ENCODE data around the gene KCNJ5. TPM values are rescaled to one million over a fixed set of nuclear protein-coding genes. Genes with fewer than 3 reads are reported as not detected.
A peak's percentile ranks its signal among the peaks of the same experiment; 100 is the strongest.

KCNJ5 gene
- total RNA-seq, 1 experiment from 2014 or later, result 0.11 TPM

GRCh38 chr11:128886406-128887124 is 4.6 kb upstream of the KCNJ5 start:
- no peaks in the 10 kb centered on the region for H3K9me3 Mint-ChIP-seq
- H3K27ac Mint-ChIP-seq, result no peak overlapping the region
- H3K4me1 Mint-ChIP-seq, result peaks cover 17 to 26% of the 10 kb centered on the region in 2 experiments

More at GRCh38 chr11:128886406-128887124, 4.6 kb upstream of the KCNJ5 start:
- DNase-seq, result no peak
- Histone ChIP-seq H3K27me3 (ENCODE audit: insufficient read depth, low read length) (peaks cover 32% of the 10 kb centered on the region), H3K4ac (ENCODE audit: low read depth, low read length) (no peak overlapping the region), H3K79me1 (ENCODE audit: insufficient read depth, low read depth, low read length, poor library complexity, severe bottlenecking) (no peaks in the 10 kb centered on the region), H2BK120ac (ENCODE audit: low read depth, low read length, poor library complexity, severe bottlenecking) (no peak overlapping the region), H2BK12ac (ENCODE audit: insufficient read length, low read depth, low read length) (no peak overlapping the region), H3K4me1 (ENCODE audit: insufficient read depth, low read length) (no peaks in the 10 kb centered on the region), H4K20me1 (ENCODE audit: control insufficient read depth, insufficient read depth, insufficient read length) (no peaks in the 10 kb centered on the region), H3K56ac (ENCODE audit: insufficient read length, low read depth, low read length) (no peak overlapping the region), H3K18ac (ENCODE audit: insufficient read length, low read depth, low read length) (no peak overlapping the region), H4K5ac (ENCODE audit: insufficient read length, low read depth, low read length) (no peak overlapping the region), H2BK15ac (ENCODE audit: low read depth, low read length) (no peak overlapping the region), H3K79me2 (ENCODE audit: insufficient read depth, low read length) (no peaks in the 10 kb centered on the region), H3K9ac (ENCODE audit: extremely low read depth, insufficient read length, low read length) (no peak overlapping the region), H3K23me2 (ENCODE audit: insufficient read length, low read depth, low read length, poor library complexity, severe bottlenecking) (peaks cover 8% of the 10 kb centered on the region), H3K14ac (ENCODE audit: insufficient read depth, low read length) (no peak overlapping the region), H3K9me3 (ENCODE audit: control insufficient read depth, low read depth, low read length) (no peaks in the 10 kb centered on the region), H2BK20ac (ENCODE audit: low read depth, low read length, poor library complexity, severe bottlenecking) (no peak overlapping the region), H4K91ac (ENCODE audit: insufficient read length, low read depth, low read length) (no peak overlapping the region), H3K27ac (ENCODE audit: insufficient read length, low read depth, low read length) (no peak overlapping the region), H3T11ph (ENCODE audit: low read length) (no peak overlapping the region), H4K8ac (replicated peaks; ENCODE audit: insufficient read length, low read depth, low read length) (no peak overlapping the region), H2BK5ac (ENCODE audit: insufficient read length, low read length) (no peak overlapping the region), H3K4me2 (ENCODE audit: insufficient read depth, insufficient read length, low read length) (no peak overlapping the region), H2AK5ac (ENCODE audit: insufficient read length, low read length) (no peak overlapping the region), H3K23ac (ENCODE audit: insufficient read length, low read depth, low read length) (no peak overlapping the region), H2AFZ (ENCODE audit: low read length) (no peak overlapping the region)
- no CpG with 5 or more reads among the region's 5 CpGs for WGBS (ENCODE audit: extremely low coverage, insufficient read length, low lambda C conversion rate)
- peak; percentile 34; the same call in 1 of the 3 replicates for TF ChIP-seq CTCF (conservative IDR thresholded peaks at IDR 0.05)
- H3K27me3 Mint-ChIP-seq (ENCODE audit: low read depth), result peaks cover 93% of the 10 kb centered on the region
- no peaks in the 10 kb centered on the region for H3K36me3 Mint-ChIP-seq (ENCODE audit: insufficient read depth in 1 of 3, low read depth in 3 of 3)
- H3K4me3 Mint-ChIP-seq, result no peak overlapping the region

Measured in H9 (cell line).